IPS-NIHi11 (cell line): Measurements from ENCODE around the gene IGIP.
A peak's percentile ranks its signal among the peaks of the same experiment; 100 is the strongest.

Source experiments
- DNase-seq: peaks from one replicate; pipeline ENCODE4 v3.0.0; 2012; ENCODE audit warnings: mixed read lengths, low spot score

Gene IGIP

GRCh38 chr5:140111859-140112551 lies 13.7 kb upstream of the IGIP start:
- no peak for DNase-seq

GRCh38 chr5:140112685-140113179 lies 13.0 kb upstream of the IGIP start:
- DNase-seq: peak; percentile 28

- peak; percentile 39 for DNase-seq
Measured at GRCh38 chr5:140113180-140113698, 12.5 kb upstream of the IGIP start.

- DNase-seq: peak; percentile 92
Measured at GRCh38 chr5:140113699-140114263, 12.0 kb upstream of the IGIP start, which contains the start of gene PURA. Gene PURA (plus strand): TSS chr5:140114109. CDS start chr5:140114182, 73 bp downstream.

- DNase-seq: peak; percentile 34
Measured at GRCh38 chr5:140114341-140115185, 11.2 kb upstream of the IGIP start.

GRCh38 chr5:140115186-140115500 lies 10.6 kb upstream of the IGIP start:
- no peak for DNase-seq

GRCh38 chr5:140116716-140117115 lies 9.0 kb upstream of the IGIP start:
- no peak for DNase-seq

GRCh38 chr5:140117523-140117922 lies 8.2 kb upstream of the IGIP start:
- no peak for DNase-seq

GRCh38 chr5:140118302-140118936 lies 7.3 kb upstream of the IGIP start:
- DNase-seq: no peak

GRCh38 chr5:140126315-140127012 lies 727 bp downstream of the IGIP start:
- DNase-seq: no peak

GRCh38 chr5:140128376-140128775 lies 2.6 kb downstream of the IGIP start:
- DNase-seq: no peak

GRCh38 chr5:140130949-140131733 lies 5.4 kb downstream of the IGIP start:
- no peak for DNase-seq

GRCh38 chr5:140131967-140132409 lies 6.3 kb downstream of the IGIP start:
- no peak for DNase-seq

- no peak for DNase-seq
Measured at GRCh38 chr5:140133514-140134167, 7.9 kb downstream of the IGIP start.

GRCh38 chr5:140134277-140134935 lies 8.7 kb downstream of the IGIP start:
- no peak for DNase-seq

- DNase-seq: no peak
Measured at GRCh38 chr5:140135127-140135526, 9.4 kb downstream of the IGIP start.

GRCh38 chr5:140136624-140137023 lies 10.9 kb downstream of the IGIP start:
- DNase-seq: no peak

GRCh38 chr5:140140435-140140834 lies 14.7 kb downstream of the IGIP start:
- DNase-seq: no peak

- DNase-seq: no peak
Measured at GRCh38 chr5:140141241-140141640, 15.5 kb downstream of the IGIP start.

- DNase-seq: no peak
Measured at GRCh38 chr5:140142246-140142645, 16.5 kb downstream of the IGIP start.
